Measurements from ENCODE around the gene RPL12. TPM values are rescaled to one million over a fixed set of nuclear protein-coding genes. Genes with fewer than 3 reads are reported as not detected.

Gene RPL12
- polyA plus RNA-seq, 4 donors = 1,332 to 1,605 (median 1,566) TPM

GRCh38 chr9:127407492-127407843 lies 43.7 kb downstream of the RPL12 start:
- DNase-seq (ENCODE audit: low read depth in 4 of 4, low spot score in 3 of 4) = no peak

- no peak for DNase-seq (ENCODE audit: low read depth in 4 of 4, low spot score in 3 of 4)
Measured at GRCh38 chr9:127406799-127407491, 44.3 kb downstream of the RPL12 start.

- no peak for DNase-seq (ENCODE audit: low read depth in 4 of 4, low spot score in 3 of 4)
Measured at GRCh38 chr9:127405344-127406125, 45.7 kb downstream of the RPL12 start.

GRCh38 chr9:127404631-127405030 lies 46.6 kb downstream of the RPL12 start:
- DNase-seq (ENCODE audit: low read depth in 4 of 4, low spot score in 3 of 4) = no peak

GRCh38 chr9:127403507-127404192 lies 47.6 kb downstream of the RPL12 start:
- no peak for DNase-seq (ENCODE audit: low read depth in 4 of 4, low spot score in 3 of 4)

GRCh38 chr9:127402401-127403090 lies 48.7 kb downstream of the RPL12 start:
- DNase-seq (ENCODE audit: low read depth in 4 of 4, low spot score in 3 of 4) = no peak

- DNase-seq (ENCODE audit: low read depth in 4 of 4, low spot score in 3 of 4) = no peak
Measured at GRCh38 chr9:127399736-127400269, 51.4 kb downstream of the RPL12 start.

GRCh38 chr9:127398715-127399400 lies 52.3 kb downstream of the RPL12 start:
- DNase-seq (ENCODE audit: low read depth in 4 of 4, low spot score in 3 of 4) = no peak

- DNase-seq (ENCODE audit: low read depth in 4 of 4, low spot score in 3 of 4) = no peak
Measured at GRCh38 chr9:127398275-127398647, 52.9 kb downstream of the RPL12 start.

Other genes with a start within 250 kb of the RPL12 start
- gene GARNL3, start 186.6 kb downstream of the RPL12 start, polyA plus RNA-seq (ENCODE audit: insufficient read length in 4 of 4) = 10 to 100 TPM; 13.7 to 30.4 (median 17.1) TPM
- 10 to 100 TPM; 12.3 to 30.0 (median 17.0) TPM for gene SLC2A8, start 54.2 kb downstream of the RPL12 start, polyA plus RNA-seq (ENCODE audit: insufficient read length in 4 of 4)
- 1 to 10 TPM; 5.6 to 7.4 (median 6.9) TPM for gene ZNF79, start 27.0 kb downstream of the RPL12 start, polyA plus RNA-seq (ENCODE audit: insufficient read length in 4 of 4)
- gene LRSAM1, start 104 bp upstream of the RPL12 start, polyA plus RNA-seq (ENCODE audit: insufficient read length in 4 of 4) = 10 to 100 TPM; 14.2 to 21.1 (median 16.9) TPM
- 10 to 100 TPM; 23.8 to 36.9 (median 29.2) TPM for gene STXBP1, start 160.9 kb upstream of the RPL12 start, polyA plus RNA-seq (ENCODE audit: insufficient read length in 4 of 4)

Measured in left renal pelvis (tissue), 4 donors.